Islet precursor cell (in vitro differentiated cells): ENCODE measurements around the gene MEIS3.

Experiments
- DNase-seq: peaks from one replicate; pipeline ENCODE4 v3.0.0-alpha.2; 2018

The MEIS3 gene

DNA sequence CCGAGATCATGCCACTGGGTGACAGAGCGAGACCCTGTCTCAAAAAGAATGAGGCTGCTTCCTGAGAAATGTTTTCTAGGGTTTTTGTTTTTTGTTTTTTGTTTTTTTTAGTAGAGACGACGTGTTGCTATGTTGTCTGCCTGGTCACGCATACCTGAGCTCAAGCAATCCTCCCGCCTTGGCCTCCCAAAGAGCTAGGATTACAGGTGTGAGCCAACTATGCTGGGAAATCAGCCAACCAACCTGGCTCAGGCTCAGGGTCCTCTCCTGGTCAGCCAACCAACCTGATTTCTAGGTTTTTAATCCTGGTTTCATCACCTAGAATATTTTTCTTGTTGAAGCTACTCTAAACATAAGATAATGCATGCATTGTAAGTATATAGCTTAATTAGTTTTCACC is 62.4 kb downstream of the MEIS3 start:
- no peak for DNase-seq

DNA sequence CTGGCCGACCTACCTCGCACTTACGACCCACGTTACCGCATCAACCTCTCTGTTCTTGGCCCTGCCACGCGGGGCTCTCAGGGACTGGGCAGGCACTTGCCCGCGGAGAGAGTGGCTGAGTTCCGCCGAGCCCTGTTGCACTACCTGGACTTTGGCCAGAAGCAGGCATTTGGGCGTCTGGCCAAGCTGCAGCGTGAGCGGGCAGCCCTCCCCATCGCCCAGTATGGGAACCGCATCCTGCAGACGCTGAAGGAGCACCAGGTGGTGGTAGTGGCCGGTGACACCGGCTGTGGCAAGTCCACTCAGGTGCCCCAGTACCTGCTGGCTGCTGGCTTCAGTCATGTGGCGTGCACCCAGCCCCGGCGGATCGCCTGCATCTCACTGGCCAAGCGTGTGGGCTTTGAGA is 66.0 kb downstream of the MEIS3 start:
- DNase-seq: no peak
